ENCODE measurements around the gene CCDC158.

Gene CCDC158

DNA sequence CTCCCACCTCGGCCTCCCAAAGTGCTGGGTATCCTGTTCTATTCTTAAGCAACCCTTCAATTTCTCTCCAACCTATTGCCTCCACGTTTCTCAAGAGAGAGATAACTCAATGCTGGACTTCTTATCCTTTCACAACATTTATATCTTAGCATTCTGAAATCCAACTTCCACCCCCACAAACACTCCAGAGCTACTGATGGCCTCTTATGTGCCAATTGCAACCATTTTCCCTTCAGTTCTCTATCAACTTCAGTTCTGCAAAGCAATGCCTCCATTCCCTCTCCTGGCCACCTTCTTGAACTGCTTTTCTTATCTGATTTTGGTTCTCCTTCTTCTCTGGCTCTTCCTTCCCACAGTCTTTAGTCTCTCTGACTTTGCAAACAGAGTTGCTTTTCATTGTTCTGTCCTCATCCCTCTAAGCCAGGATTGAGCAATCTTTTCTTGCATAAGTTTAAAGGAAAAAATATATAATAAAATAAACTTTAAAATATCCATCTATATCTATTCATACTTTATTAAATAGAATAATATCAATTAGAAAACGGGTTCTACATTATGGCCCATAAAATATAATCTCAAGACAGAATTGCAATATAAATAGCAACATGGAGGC lies 118.0 kb downstream of the CCDC158 start:
- H3K4me3 ChIP-seq (replicated peaks in 1 of 2; ENCODE audit: low read depth in 2 of 2, low read length in 2 of 2): no peak overlapping the region
- DNase-seq (ENCODE audit: low read depth in 2 of 2): peak; percentile 26 to 27
- TF ChIP-seq, protein P1, sequence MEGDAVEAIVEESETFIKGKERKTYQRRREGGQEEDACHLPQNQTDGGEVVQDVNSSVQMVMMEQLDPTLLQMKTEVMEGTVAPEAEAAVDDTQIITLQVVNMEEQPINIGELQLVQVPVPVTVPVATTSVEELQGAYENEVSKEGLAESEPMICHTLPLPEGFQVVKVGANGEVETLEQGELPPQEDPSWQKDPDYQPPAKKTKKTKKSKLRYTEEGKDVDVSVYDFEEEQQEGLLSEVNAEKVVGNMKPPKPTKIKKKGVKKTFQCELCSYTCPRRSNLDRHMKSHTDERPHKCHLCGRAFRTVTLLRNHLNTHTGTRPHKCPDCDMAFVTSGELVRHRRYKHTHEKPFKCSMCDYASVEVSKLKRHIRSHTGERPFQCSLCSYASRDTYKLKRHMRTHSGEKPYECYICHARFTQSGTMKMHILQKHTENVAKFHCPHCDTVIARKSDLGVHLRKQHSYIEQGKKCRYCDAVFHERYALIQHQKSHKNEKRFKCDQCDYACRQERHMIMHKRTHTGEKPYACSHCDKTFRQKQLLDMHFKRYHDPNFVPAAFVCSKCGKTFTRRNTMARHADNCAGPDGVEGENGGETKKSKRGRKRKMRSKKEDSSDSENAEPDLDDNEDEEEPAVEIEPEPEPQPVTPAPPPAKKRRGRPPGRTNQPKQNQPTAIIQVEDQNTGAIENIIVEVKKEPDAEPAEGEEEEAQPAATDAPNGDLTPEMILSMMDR (IDR thresholded peaks at IDR 0.05; ENCODE audit: low read depth, low read length): no peak

DNA sequence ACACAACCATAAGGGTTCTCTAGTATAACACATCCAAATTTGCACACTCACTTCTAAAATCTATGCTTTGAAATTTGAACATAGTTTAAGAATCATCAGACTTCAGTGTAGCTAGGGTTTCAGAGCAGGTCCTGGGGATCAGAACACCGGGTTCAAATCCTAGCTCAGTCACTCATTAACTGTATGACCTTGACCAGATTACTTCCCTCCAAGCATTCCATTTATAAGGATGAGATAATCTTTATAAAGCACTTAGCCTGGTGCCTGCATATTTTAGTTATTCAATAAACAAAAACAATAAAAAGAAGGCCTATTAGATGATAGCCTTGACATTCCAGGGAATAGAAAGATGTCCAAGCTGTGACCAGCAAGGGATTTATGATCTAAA lies 119.2 kb downstream of the CCDC158 start:
- TF ChIP-seq, protein P1 (IDR thresholded peaks at IDR 0.05; ENCODE audit: low read depth, low read length): no peak
- H3K4me3 ChIP-seq (replicated peaks in 1 of 2; ENCODE audit: low read depth in 2 of 2, low read length in 2 of 2): no peak overlapping the region
- DNase-seq (ENCODE audit: low read depth in 2 of 2): no peak

DNA sequence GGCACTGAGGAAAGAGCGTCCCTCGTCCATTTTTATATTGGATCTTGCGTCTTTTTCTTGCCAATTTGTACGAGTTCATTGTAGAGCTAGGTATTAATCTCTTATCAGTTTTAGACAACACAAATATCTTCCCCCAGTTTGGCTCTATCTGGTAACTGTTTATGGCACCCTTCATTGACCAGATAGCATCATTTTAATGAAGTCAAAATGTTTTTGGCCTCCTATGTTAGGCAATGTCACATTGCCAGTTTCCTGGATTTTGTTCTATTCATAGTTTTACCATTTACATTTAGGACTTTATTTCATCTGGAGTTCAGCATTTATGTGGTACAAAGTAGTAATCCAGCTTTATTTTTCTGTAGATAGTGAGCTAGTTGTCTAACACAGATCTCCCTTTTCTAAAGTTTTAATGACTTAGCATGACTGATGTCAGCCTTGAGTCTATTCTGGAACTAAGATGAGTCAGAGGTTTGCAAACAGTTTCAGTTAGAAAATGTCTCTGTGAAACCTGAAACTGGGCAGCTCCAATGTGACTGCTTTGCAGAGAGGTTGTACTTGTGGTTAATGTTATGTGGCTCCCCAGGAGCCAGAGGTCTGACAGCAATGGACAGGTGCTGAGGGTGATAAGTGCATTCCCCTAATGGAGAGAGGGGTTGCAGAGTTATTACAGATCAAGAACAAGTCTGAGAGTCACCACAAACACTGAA lies 119.7 kb downstream of the CCDC158 start:
- H3K4me3 ChIP-seq (replicated peaks in 1 of 2; ENCODE audit: low read depth in 2 of 2, low read length in 2 of 2): no peak overlapping the region
- peak; percentile 48 to 79 for DNase-seq (ENCODE audit: low read depth in 2 of 2)
- TF ChIP-seq, protein P1 (IDR thresholded peaks at IDR 0.05; ENCODE audit: low read depth, low read length): no peak

DNA sequence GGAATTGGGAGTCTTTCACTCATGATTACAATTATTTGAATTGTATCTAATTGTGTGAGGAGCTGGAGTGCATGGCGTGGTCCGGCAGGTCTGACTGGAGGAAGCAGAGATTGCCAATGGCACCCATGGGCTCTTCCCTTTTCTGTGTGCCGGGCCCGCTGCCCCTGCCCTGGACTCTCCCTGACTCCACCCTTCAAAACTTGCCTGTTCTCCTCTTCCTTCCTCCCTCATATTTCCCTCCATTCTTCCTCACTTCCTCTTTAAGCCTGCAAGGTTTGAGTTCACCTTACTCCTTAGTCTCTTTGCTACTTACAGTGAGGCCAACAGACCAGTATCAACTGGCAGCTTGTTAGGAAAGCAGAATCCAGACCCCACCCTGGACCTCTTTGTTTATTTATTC lies 120.9 kb downstream of the CCDC158 start:
- TF ChIP-seq, protein P1 (IDR thresholded peaks at IDR 0.05; ENCODE audit: low read depth, low read length): no peak
- H3K4me3 ChIP-seq (replicated peaks in 1 of 2; ENCODE audit: low read depth in 2 of 2, low read length in 2 of 2): no peak overlapping the region
- no peak for DNase-seq (ENCODE audit: low read depth in 2 of 2)

DNA sequence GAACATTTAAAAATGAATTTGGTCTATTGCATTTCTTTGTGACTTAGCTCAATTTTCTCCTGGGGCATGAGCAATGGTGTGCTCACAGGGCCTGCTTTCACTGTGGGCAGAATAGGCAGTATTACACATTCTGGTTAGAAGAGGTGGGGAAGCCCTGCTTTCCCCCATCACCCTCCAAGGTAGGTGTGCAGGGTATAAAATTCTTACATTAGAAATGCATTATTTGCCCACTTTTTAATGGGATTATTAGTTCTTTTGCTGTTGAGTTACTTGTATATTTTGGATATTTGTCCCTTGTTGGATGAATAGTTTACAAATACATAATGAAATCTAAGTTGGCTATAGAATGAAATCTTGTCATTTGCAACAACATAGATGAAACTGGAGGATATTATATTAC lies 122.7 kb downstream of the CCDC158 start:
- no peak overlapping the region for H3K4me3 ChIP-seq (replicated peaks in 1 of 2; ENCODE audit: low read depth in 2 of 2, low read length in 2 of 2)
- no peak for DNase-seq (ENCODE audit: low read depth in 2 of 2)
- TF ChIP-seq, protein P1 (IDR thresholded peaks at IDR 0.05; ENCODE audit: low read depth, low read length): no peak

DNA sequence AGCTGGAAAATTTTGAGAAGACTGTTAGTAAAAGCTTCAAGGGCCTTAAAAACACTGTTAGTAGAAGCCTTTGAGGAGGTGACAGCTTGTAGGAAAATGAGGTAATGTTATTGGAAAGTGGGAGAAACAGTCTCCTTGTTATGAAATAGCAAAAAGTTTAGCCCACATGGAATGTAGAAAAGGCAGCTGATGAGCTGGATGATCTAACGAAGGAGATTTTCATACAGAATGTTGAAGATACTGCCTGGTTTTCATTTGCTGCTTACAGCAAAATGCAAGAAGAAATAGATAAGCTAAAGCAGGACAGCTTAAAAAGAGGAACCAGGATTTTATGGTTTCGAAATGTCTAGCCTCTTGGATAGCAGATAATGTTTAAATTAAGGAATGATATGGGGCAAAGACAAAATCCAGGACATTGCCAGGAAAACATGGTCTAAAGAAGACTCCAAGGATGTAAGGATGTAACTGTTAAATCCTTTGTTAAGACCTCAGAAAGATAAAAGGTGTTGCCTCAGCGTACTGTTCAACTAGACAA lies 124.6 kb downstream of the CCDC158 start:
- TF ChIP-seq, protein P1 (IDR thresholded peaks at IDR 0.05; ENCODE audit: low read depth, low read length): no peak
- DNase-seq (ENCODE audit: low read depth in 2 of 2): no peak
- H3K4me3 ChIP-seq (replicated peaks in 1 of 2; ENCODE audit: low read depth in 2 of 2, low read length in 2 of 2): no peak overlapping the region

Data from cardiac fibroblast (primary cell).